ENCODE results near the gene NPC2. TPM values are rescaled to one million over a fixed set of nuclear protein-coding genes. Genes with fewer than 3 reads are reported as not detected.

The NPC2 gene
- total RNA-seq, 2 donors from 2014 or later: 625 to 762 TPM

DNA sequence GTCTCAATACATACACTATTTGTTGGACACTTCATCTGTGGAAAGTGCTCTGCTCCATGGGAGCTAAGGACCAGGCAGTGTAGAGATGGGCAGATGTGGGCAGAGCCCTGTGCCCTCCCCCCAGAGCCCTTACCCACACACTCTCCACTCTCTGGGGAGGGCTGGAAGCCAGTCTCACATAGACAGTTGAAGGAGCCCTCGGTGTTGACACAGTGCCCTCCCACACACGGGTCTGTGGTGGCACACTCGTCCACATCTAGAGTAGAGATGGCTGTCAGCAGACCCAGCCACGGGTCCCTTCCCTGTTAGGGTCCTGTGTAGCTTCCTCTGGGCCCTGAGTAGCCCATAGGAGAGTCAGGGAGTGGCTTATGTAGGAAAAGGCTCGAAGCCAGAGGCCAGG is 14.7 kb upstream of the NPC2 start:
- 53% methylated on average over 5 of the region's 5 CpGs for WGBS
- H3K27ac ChIP-seq: no peak overlapping the region

DNA sequence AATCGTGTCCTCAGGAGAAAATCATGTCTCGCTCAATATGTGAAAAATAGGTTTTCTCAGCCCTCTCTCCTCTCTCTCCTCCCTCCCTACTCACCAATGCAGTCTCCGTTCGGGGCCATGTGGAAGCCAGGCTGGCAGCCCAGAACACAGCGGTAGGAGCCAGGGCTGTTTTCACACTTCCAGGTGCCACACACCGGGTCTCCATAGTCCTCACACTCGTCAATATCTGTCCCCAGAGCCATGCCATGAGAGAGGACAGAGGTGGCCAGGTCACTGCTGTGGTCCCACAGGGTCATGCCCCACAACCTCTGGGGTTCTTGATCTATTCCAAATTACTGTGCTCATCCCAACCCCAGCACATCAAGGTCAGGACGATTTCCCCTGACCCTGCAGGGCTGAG is 14.0 kb upstream of the NPC2 start:
- intact Hi-C loops (cut with DNase I): loop anchor here (10.0 kb wide), 1 partner anchor 288 kb away; no protein-coding TSS in a partner anchor

More for the DNA sequence above, 14.7 kb upstream of the NPC2 start:
- H3K4me3 ChIP-seq: no peak overlapping the region
- DNase-seq (ENCODE audit: low spot score): no peak
- no peaks in the 10 kb centered on the region for H3K4me1 ChIP-seq (replicated peaks)
- no peaks in the 10 kb centered on the region for H3K36me3 ChIP-seq
- no peaks in the 10 kb centered on the region for H3K9me3 ChIP-seq
- no peaks in the 10 kb centered on the region for H3K27me3 ChIP-seq (replicated peaks; ENCODE audit: insufficient read depth)
- intact Hi-C loops (cut with DNase I): loop anchor here (10.0 kb wide), 1 partner anchor 287 kb away; no protein-coding TSS in a partner anchor
- TF ChIP-seq POLR2AphosphoS5 (IDR thresholded peaks at IDR 0.05) (no peak), POLR2A (IDR thresholded peaks at IDR 0.05) (no peak), CTCF (IDR thresholded peaks at IDR 0.05) (no peak)

GRCh38 chr14:74506411-74506851 is 13.3 kb upstream of the NPC2 start:
- no peak overlapping the region for H3K27ac ChIP-seq
- DNase-seq (ENCODE audit: low spot score): no peak
- no peaks in the 10 kb centered on the region for H3K27me3 ChIP-seq (replicated peaks; ENCODE audit: insufficient read depth)
- H3K4me1 ChIP-seq (replicated peaks): no peaks in the 10 kb centered on the region
- no peak overlapping the region for H3K4me3 ChIP-seq
- no peaks in the 10 kb centered on the region for H3K9me3 ChIP-seq
- no peaks in the 10 kb centered on the region for H3K36me3 ChIP-seq
- 92% methylated on average over 13 of the region's 13 CpGs for WGBS
- intact Hi-C loops (cut with DNase I): loop anchor here (10.0 kb wide), 1 partner anchor 288 kb away; no protein-coding TSS in a partner anchor
- TF ChIP-seq POLR2A (IDR thresholded peaks at IDR 0.05): no peak
- TF ChIP-seq CTCF (IDR thresholded peaks at IDR 0.05): no peak
- no peak for TF ChIP-seq POLR2AphosphoS5 (IDR thresholded peaks at IDR 0.05)

More for the DNA sequence above, 14.0 kb upstream of the NPC2 start:
- Histone ChIP-seq H3K27ac (no peak overlapping the region), H3K4me3 (no peak overlapping the region), H3K27me3 (replicated peaks; ENCODE audit: insufficient read depth) (no peaks in the 10 kb centered on the region), H3K9me3 (no peaks in the 10 kb centered on the region), H3K36me3 (no peaks in the 10 kb centered on the region), H3K4me1 (replicated peaks) (no peaks in the 10 kb centered on the region)
- DNase-seq (ENCODE audit: low spot score): no peak
- WGBS: 85% methylated on average over 8 of the region's 8 CpGs
- TF ChIP-seq POLR2A (IDR thresholded peaks at IDR 0.05): no peak
- TF ChIP-seq POLR2AphosphoS5 (IDR thresholded peaks at IDR 0.05): no peak
- no peak for TF ChIP-seq CTCF (IDR thresholded peaks at IDR 0.05)

- Histone ChIP-seq H3K4me1 (replicated peaks) (no peaks in the 10 kb centered on the region), H3K9me3 (no peaks in the 10 kb centered on the region), H3K27ac (no peak overlapping the region), H3K4me3 (no peak overlapping the region), H3K27me3 (replicated peaks; ENCODE audit: insufficient read depth) (no peaks in the 10 kb centered on the region), H3K36me3 (no peaks in the 10 kb centered on the region)
- no peak for DNase-seq (ENCODE audit: low spot score)
- TF ChIP-seq POLR2AphosphoS5 (IDR thresholded peaks at IDR 0.05) (no peak), POLR2A (IDR thresholded peaks at IDR 0.05) (no peak), CTCF (IDR thresholded peaks at IDR 0.05) (no peak)
- intact Hi-C loops (cut with DNase I): loop anchor here (10.0 kb wide), 1 partner anchor 289 kb away; no protein-coding TSS in a partner anchor
- 91% methylated on average over 17 of the region's 17 CpGs for WGBS
Observed at GRCh38 chr14:74505831-74506230, 12.7 kb upstream of the NPC2 start.
